T-helper 22 cell (primary cell): Measurements from ENCODE around the gene FMNL2.

ENCODE experiments used
- DNase-seq: peaks from one replicate; pipeline ENCODE4 v3.0.0-alpha.2; 2020; ENCODE audit warnings: low read depth

The FMNL2 gene

GRCh38 chr2:152583512-152584229 lies 248.7 kb downstream of the FMNL2 start:
- no peak for DNase-seq

DNA sequence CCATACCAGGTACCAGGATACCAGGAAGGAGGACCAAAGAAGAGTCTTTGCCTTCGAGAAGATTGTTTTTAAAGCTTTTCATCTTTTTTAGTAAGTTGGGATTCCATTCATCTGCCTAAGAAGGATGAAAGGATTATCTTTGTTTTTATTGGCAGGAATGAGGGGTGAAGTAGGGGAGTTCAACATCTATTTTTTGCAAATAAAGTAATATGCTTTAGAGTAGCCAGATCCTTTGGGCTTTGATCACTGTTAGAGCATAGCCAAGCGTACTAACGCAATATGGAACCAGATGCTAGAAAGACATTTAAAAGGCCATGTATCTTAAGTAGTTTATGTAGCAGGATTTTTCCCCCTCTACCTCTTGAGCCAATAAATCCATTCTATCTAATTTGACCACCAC lies 249.3 kb downstream of the FMNL2 start:
- no peak for DNase-seq

- DNase-seq = no peak
These were observed 251.0 kb downstream of the FMNL2 start for GRCh38 chr2:152585830-152586484.

DNA sequence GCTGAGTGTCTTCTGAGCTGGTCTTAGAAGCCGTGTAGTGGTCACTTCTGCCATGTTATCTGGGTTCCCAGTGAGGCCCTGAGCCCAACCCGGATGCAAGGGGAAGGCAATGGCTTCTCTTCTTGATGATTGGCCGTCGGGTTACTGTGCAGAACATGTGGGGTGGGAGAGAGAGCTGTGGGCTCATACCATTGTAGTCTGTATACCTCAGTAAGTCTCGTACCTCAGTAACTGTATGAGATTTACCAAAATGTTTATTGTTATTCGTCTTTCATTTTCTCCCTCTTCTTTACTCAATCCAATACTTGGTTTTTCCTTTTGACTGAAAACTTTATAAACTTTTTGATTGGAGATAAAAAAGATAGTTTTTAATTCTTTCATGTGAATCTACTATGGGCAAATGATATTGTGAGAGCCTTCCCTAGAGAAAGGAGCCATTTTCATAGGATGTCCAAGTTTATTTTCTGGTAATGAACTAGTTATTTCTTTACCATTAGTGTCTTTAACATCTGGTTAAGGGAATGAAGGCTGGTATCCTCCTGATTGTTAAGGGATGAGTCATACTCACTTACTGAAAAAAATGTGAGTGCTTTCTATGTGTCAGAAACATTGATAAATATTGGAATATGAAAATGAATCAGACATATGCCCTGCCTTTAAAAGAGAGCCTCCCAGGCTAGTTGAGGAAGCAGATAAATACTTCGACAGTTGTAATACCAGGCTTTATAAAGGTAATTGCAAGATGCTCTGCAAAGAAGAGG lies 252.4 kb downstream of the FMNL2 start:
- DNase-seq = no peak

GRCh38 chr2:152588998-152589397 lies 254.0 kb downstream of the FMNL2 start:
- no peak for DNase-seq

DNA sequence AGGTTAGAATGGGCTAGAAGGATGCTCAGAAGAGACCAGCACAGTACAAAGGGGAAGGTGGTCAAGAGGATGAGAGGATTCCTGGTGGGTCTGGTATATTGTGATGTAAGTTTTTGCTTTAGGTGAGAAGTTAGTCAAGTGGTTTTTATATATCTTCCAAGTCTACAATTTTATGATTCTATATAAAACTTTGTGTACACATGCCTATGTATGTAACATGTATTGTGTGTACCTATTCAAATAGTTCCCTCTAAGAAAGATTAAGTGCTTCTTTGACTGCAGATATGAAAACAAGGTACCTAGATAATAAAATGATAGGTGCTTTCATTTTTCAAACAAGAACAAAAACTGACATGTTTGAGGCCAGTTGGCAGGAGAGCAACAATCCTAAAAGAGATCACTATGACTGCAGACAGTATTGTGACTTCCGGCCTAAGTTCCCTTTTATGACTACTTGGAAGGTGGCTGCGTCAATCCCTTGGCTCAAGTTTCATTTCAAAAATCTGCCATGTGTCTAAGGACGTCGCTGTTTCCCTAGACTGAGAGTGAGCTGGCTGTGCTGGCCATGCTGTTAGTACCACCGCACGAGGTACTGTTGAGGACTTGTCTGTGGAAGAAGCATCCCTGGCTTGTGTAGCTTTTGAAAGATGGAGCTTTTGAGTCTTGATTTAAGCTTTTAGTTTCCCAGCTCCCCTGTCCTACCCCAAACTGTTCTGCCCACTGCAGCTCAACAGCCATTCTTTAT lies 259.2 kb downstream of the FMNL2 start:
- DNase-seq = no peak

DNA sequence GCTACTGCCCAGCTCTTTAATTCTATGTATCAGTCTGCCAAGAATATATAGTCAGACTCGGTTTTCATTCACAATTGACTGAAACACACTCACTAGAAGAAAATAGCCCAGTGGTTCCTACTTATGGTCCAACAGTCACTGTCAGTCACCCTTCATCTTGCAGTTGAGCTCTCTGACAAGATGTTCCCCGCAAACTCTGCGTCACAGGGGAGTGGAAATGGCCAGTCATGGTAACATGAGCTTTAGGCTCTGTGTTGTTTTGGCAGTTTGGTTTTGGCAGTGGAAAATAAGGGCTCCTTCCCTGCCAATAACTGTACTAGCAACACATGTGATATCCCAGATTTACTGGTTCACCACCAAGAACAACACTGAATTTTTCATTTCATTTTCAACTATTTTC lies 259.8 kb downstream of the FMNL2 start:
- DNase-seq = no peak

GRCh38 chr2:152598975-152599759 lies 264.2 kb downstream of the FMNL2 start:
- no peak for DNase-seq

DNA sequence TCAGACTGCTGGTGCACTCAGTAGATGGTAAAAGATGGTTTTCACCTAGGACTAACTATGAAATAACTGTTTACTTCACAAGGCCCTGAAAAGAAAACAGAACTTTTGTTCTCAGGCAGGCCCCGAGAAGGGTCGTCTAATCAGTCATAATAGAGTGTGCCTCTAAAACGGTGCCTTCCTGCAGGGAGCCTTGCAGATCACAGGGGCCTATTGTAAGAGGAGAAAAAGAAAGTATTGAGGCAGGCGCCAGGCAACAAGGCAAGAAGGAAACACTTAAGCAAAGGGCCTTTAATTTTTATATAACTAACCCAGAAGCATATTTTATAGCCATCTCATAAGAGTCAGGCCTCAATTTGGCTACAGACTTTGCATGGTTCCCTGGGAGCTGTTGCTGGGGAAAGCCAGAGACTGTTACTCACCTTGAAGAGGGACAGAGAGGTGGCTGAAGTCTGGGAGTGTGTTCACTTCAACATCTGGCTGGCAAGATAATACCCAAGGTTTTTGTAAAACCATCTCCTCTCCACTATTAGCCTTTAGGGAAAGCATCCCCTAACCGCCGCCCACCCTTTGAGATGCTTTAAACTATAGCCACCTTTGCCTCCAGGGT lies 265.2 kb downstream of the FMNL2 start:
- no peak for DNase-seq

- no peak for DNase-seq
These were observed 265.7 kb downstream of the FMNL2 start for GRCh38 chr2:152600697-152601096.

DNA sequence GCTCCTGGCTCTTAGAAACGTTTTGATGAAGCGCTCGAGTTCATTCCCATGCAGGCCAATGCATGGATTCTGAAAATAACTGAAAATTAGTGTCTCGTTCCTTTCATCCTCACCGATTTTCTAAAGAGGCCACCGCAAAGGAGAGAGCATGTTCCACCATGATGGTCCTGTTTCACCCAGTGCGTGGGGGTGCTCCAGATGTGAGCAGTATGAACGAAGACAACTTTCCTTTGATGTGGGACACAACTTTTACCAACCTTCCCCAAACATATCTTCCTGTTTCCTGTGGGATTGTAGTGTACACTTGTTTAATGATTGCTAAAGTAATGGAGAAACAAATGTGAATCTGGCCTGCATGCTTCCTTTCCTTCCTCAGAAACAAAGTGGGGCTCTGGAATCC lies 267.8 kb downstream of the FMNL2 start:
- no peak for DNase-seq

DNA sequence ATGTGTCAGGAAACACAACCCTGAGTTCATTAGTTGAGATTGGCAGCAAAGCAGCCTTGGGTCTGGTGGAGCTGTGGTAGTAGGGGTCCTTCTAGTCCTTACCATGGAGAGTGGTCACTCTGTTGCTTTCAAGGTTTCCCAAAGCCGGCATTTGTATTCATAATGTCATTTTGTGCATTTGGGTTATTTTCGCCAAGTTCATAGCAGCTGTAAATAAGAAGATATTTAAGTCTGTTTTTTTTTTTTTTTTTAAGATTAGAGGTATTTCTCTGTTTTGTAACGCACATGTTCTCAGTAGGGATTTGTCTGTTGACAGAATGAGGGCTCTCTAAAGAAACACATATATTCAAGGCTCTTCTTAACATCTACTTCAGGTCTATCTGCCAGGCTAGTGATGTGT lies 268.2 kb downstream of the FMNL2 start:
- DNase-seq = no peak

GRCh38 chr2:152606081-152606480 lies 271.1 kb downstream of the FMNL2 start:
- no peak for DNase-seq

GRCh38 chr2:152606941-152607340 lies 272.0 kb downstream of the FMNL2 start:
- DNase-seq = no peak

GRCh38 chr2:152607793-152608300 lies 272.9 kb downstream of the FMNL2 start:
- no peak for DNase-seq

DNA sequence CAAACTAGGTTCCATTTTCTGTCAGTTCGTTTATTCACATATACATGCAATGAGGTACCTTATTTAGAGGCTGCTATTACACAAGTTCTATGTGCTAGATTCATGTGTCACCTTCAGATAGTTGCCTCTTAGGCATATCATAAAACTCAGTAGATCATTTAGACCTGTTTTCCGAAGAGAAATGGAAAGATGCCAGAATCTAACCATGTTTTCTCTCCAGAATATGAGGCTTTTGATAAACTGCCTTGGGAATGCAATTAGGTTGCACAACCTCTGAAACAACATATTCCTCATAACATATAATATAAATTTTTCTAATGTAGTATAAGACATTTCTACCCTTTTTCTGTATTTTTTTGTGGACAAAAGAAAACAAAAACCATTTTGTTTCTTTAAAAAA lies 274.2 kb downstream of the FMNL2 start:
- no peak for DNase-seq

DNA sequence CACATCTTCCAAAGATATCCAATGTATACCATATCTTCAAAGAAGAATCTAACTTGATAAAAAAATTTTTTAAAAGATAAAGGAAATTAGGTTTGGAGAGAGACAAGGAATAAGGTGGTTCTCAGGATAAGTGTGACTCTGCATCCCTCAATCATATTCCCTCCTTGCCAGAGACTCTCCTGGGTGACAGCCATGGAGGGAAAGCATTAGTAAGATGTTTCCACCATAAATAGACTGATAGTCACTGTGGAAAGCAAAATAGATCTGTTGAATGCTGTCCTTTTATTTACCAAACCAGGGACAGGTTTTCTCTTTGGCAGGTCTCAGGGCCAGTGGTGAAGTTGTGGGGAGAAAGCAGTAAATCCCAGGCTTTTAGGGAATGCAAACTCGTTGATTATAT lies 274.7 kb downstream of the FMNL2 start:
- no peak for DNase-seq

- no peak for DNase-seq
These were observed 276.7 kb downstream of the FMNL2 start for GRCh38 chr2:152611458-152612231.

DNA sequence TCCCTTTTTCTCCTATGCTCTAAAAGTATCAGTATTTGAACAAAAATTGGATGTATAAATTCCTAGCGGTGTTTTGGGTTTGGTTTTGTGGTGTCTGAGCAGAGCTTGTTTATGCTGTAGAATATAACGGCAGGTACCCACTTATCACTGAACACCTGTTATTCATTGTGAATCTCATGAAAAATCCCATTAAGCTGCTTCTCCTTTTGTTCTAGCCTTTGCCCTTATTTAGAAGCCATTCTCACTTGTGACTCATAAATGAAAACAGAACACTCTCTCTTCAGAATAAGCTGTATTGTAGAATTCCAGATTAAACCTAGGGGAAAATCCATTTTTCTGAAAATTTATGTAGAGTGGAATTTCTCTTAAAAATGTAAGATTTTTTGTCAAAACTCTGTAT lies 278.3 kb downstream of the FMNL2 start:
- no peak for DNase-seq

DNA sequence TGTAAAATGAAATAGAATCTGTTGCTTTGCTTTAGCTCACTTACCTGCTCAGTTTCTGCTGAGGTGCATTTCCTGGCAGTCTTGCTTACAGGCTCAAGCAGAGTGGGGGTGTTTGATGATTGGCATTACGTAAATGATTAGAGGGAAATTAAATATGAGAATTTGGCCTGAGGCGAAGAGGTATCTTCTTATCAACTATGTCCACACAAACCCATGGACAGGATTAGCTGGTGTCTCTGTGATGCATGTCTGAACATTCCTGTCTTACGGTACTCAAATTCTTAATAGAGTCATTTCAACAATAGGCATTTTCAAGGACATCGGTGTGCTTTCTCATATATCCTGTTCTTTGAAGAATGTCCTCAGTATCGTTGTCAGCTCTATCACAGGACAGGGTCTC lies 280.2 kb downstream of the FMNL2 start:
- DNase-seq = no peak
